ENCODE measurements around the gene USP1.

Gene USP1

GRCh38 chr1:62436466-62437272 lies at the start of gene USP1:
Gene USP1 (plus strand): TSS chr1:62437049. CDS start chr1:62439868, 2,819 bp downstream.
- DNase-seq = peak; percentile 100

- no peak for DNase-seq
Observed at GRCh38 chr1:62389531-62389930, 47.3 kb upstream of the USP1 start.

- no peak for DNase-seq
Observed at GRCh38 chr1:62390071-62390470, 46.8 kb upstream of the USP1 start.

- no peak for DNase-seq
Observed at GRCh38 chr1:62391369-62391971, 45.4 kb upstream of the USP1 start.

GRCh38 chr1:62392951-62393350 lies 43.9 kb upstream of the USP1 start:
- no peak for DNase-seq

GRCh38 chr1:62394646-62395045 lies 42.2 kb upstream of the USP1 start:
- no peak for DNase-seq

- DNase-seq = no peak
Observed at GRCh38 chr1:62395291-62395690, 41.6 kb upstream of the USP1 start.

- no peak for DNase-seq
Observed at GRCh38 chr1:62396871-62397270, 40.0 kb upstream of the USP1 start.

GRCh38 chr1:62397301-62397700 lies 39.5 kb upstream of the USP1 start:
- DNase-seq = no peak

GRCh38 chr1:62398377-62398776 lies 38.5 kb upstream of the USP1 start:
- no peak for DNase-seq

GRCh38 chr1:62401034-62401760 lies 35.7 kb upstream of the USP1 start:
- peak; percentile 91 for DNase-seq

- DNase-seq = no peak
Observed at GRCh38 chr1:62405247-62405646, 31.6 kb upstream of the USP1 start.

- DNase-seq = no peak
Observed at GRCh38 chr1:62406576-62406975, 30.3 kb upstream of the USP1 start.

GRCh38 chr1:62407398-62408009 lies 29.3 kb upstream of the USP1 start:
- peak; percentile 59 for DNase-seq

- DNase-seq = no peak
Observed at GRCh38 chr1:62415687-62416086, 21.2 kb upstream of the USP1 start.

- no peak for DNase-seq
Observed at GRCh38 chr1:62417351-62417999, 19.4 kb upstream of the USP1 start.

GRCh38 chr1:62420214-62420613 lies 16.6 kb upstream of the USP1 start:
- DNase-seq = no peak

- DNase-seq = no peak
Observed at GRCh38 chr1:62423580-62424242, 13.1 kb upstream of the USP1 start.

GRCh38 chr1:62424411-62424810 lies 12.4 kb upstream of the USP1 start:
- DNase-seq = no peak

GRCh38 chr1:62425041-62425440 lies 11.8 kb upstream of the USP1 start:
- DNase-seq = no peak

GRCh38 chr1:62426237-62426636 lies 10.6 kb upstream of the USP1 start:
- DNase-seq = no peak

- DNase-seq = no peak
Observed at GRCh38 chr1:62426794-62427193, 10.1 kb upstream of the USP1 start.
